OCI-LY1 (cell line): ENCODE data around the gene DNAJB6.

Experiments
- H2AFZ ChIP-seq: fragments of 200-600 bp; sonication (generic), shearing (Covaris generic); 2 replicates; pipeline ENCODE4 v1.6.0; 2014; ENCODE audit warnings: antibody characterized with exemption, mild to moderate bottlenecking, low read length
- H3F3A ChIP-seq: fragments of 200-600 bp; sonication (generic), shearing (Covaris generic); 2 replicates; pipeline ENCODE4 v1.6.0; 2014; ENCODE audit warnings: mild to moderate bottlenecking, antibody characterized with exemption, low read length, moderate library complexity; ENCODE audit not compliant: insufficient read depth
- H3K27ac ChIP-seq: fragments of 200-600 bp; sonication (generic); 2 replicates; pipeline ENCODE4 v1.5.1; 2014; ENCODE audit warnings: low read length, mixed run types, mild to moderate bottlenecking, low read depth; ENCODE audit not compliant: poor library complexity, severe bottlenecking
- H3K27me3 ChIP-seq: fragments of 200-600 bp; sonication (generic); 2 replicates; pipeline ENCODE4 v1.6.0; 2014; ENCODE audit warnings: antibody characterized with exemption, mild to moderate bottlenecking, low read length, moderate library complexity; ENCODE audit not compliant: insufficient read depth
- H3K36me3 ChIP-seq: fragments of 200-600 bp; sonication (generic); 2 replicates; pipeline ENCODE4 v1.6.1; 2014; ENCODE audit warnings: mild to moderate bottlenecking, antibody characterized with exemption, low read length, moderate library complexity, mixed read lengths; ENCODE audit not compliant: insufficient read depth
- H3K4me1 ChIP-seq: fragments of 200-600 bp; sonication (generic); 2 replicates; pipeline ENCODE4 v1.5.1; 2014; ENCODE audit warnings: mild to moderate bottlenecking, low read length, moderate library complexity; ENCODE audit not compliant: insufficient read depth, severe bottlenecking
- H3K4me2 ChIP-seq: fragments of 200-600 bp; sonication (generic), shearing (Covaris generic); 2 replicates; pipeline ENCODE4 v1.6.1; 2014; ENCODE audit warnings: low read length
- H3K4me3 ChIP-seq: fragments of 200-600 bp; sonication (generic); 2 replicates; pipeline ENCODE4 v1.5.1; 2014; ENCODE audit warnings: low read length, low read depth, mild to moderate bottlenecking, mixed read lengths; ENCODE audit not compliant: poor library complexity, severe bottlenecking
- H3K79me2 ChIP-seq: fragments of 200-600 bp; shearing (Covaris generic); 2 replicates; pipeline ENCODE4 v1.6.1; 2016; ENCODE audit warnings: mixed run types, low read length, mixed read lengths; ENCODE audit not compliant: insufficient read depth
- H3K9ac ChIP-seq: fragments of 200-600 bp; sonication (generic), shearing (Covaris generic); 2 replicates; pipeline ENCODE4 v1.6.1; 2014; ENCODE audit warnings: mild to moderate bottlenecking, low read length, mixed read lengths
- H3K9me2 ChIP-seq: fragments of 200-600 bp; sonication (generic), shearing (Covaris generic); 2 replicates; pipeline ENCODE4 v1.6.1; 2014; ENCODE audit warnings: low read depth, mild to moderate bottlenecking, low read length, mixed read lengths
- H3K9me3 ChIP-seq: fragments of 200-600 bp; shearing (Covaris generic); 2 replicates; pipeline ENCODE4 v1.6.1; 2014; ENCODE audit warnings: low read length, mixed read lengths
- H4K20me1 ChIP-seq: fragments of 200-600 bp; sonication (generic), shearing (Covaris generic); 2 replicates; pipeline ENCODE4 v1.6.0; 2016; ENCODE audit warnings: mild to moderate bottlenecking, low read length; ENCODE audit not compliant: insufficient read depth
- EZH2 ChIP-seq: fragments of 200-600 bp; sonication (generic), shearing (Covaris generic); IDR thresholded peaks from 2 replicates; pipeline ENCODE4 v1.8.0; 2017; ENCODE audit warnings: borderline replicate concordance, mixed run types, mild to moderate bottlenecking, antibody characterized with exemption, low read length, moderate library complexity, mixed read lengths
- TF ChIP-seq, protein P1 (sequence below): fragments of 200-600 bp; sonication (generic), shearing (Covaris generic); IDR thresholded peaks from 2 replicates; pipeline ENCODE4 v1.5.1; 2017; ENCODE audit warnings: mild to moderate bottlenecking, antibody characterized with exemption, low read length, moderate library complexity, mixed read lengths

Gene DNAJB6

DNA sequence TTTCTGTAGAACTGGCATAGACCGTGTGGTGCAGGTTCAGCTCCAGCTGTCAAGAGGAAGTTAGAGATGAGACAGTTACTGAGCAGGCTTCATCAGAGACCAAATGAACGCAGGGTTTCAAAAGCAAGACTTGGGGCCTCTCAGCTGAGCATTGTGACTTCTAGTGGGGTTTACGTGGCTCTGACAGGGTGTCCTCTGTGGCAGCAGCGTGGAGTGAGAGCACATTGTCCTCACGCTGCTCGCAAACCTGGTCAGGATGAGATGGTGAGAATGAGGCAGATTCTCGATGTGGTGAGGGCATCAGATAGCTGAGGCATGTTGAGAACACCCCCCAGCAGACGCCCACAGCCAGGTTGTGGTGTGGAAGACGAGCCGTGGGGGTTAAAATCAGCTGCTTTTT is 126.0 kb downstream of the DNAJB6 start:
- TF ChIP-seq, protein P1, sequence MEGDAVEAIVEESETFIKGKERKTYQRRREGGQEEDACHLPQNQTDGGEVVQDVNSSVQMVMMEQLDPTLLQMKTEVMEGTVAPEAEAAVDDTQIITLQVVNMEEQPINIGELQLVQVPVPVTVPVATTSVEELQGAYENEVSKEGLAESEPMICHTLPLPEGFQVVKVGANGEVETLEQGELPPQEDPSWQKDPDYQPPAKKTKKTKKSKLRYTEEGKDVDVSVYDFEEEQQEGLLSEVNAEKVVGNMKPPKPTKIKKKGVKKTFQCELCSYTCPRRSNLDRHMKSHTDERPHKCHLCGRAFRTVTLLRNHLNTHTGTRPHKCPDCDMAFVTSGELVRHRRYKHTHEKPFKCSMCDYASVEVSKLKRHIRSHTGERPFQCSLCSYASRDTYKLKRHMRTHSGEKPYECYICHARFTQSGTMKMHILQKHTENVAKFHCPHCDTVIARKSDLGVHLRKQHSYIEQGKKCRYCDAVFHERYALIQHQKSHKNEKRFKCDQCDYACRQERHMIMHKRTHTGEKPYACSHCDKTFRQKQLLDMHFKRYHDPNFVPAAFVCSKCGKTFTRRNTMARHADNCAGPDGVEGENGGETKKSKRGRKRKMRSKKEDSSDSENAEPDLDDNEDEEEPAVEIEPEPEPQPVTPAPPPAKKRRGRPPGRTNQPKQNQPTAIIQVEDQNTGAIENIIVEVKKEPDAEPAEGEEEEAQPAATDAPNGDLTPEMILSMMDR: no peak
- TF ChIP-seq EZH2: no peak
- Histone ChIP-seq H3K36me3 (no peaks in the 10 kb centered on the region), H2AFZ (no peak overlapping the region), H4K20me1 (no peaks in the 10 kb centered on the region), H3K27ac (no peak overlapping the region), H3F3A (no peaks in the 10 kb centered on the region), H3K4me2 (no peak overlapping the region), H3K4me1 (no peaks in the 10 kb centered on the region), H3K4me3 (no peak overlapping the region), H3K79me2 (no peaks in the 10 kb centered on the region), H3K9ac (no peak overlapping the region), H3K27me3 (peaks cover 15% of the 10 kb centered on the region), H3K9me2 (no peaks in the 10 kb centered on the region), H3K9me3 (no peaks in the 10 kb centered on the region)

DNA sequence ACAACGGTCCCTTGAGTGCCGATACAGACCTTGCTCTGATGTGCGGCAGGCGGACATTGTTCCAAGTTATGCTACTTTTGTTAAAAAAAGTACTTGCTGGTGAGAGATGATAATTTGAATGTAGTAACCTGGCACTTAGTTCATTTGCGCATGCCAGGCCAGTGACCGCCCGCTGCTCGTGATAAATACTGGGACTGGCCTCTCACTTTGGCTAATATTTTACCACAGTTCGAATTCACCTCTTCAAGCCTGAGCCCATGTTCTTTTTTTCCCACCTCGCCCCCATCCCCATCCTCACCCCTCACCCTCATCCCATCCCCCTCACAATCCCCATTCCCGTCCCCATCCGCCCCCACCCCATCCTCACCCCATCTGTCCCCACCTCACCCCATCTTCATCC is 126.4 kb downstream of the DNAJB6 start:
- Histone ChIP-seq H3K79me2 (no peaks in the 10 kb centered on the region), H3K4me3 (no peak overlapping the region), H3K27ac (no peak overlapping the region), H4K20me1 (no peaks in the 10 kb centered on the region), H3K9ac (no peak overlapping the region), H3K36me3 (no peaks in the 10 kb centered on the region), H3K9me2 (no peaks in the 10 kb centered on the region), H3K27me3 (peaks cover 15% of the 10 kb centered on the region), H2AFZ (no peak overlapping the region), H3K9me3 (no peaks in the 10 kb centered on the region), H3F3A (no peaks in the 10 kb centered on the region), H3K4me2 (no peak overlapping the region), H3K4me1 (no peaks in the 10 kb centered on the region)
- no peak for TF ChIP-seq EZH2
- TF ChIP-seq, protein P1: no peak

GRCh38 chr7:157464111-157464970 is 127.5 kb downstream of the DNAJB6 start:
- no peak overlapping the region for H3K4me2 ChIP-seq
- H3K9me3 ChIP-seq: no peaks in the 10 kb centered on the region
- H3K9ac ChIP-seq: no peak overlapping the region
- no peak overlapping the region for H2AFZ ChIP-seq
- no peaks in the 10 kb centered on the region for H3K79me2 ChIP-seq
- no peaks in the 10 kb centered on the region for H3K36me3 ChIP-seq
- H3K4me3 ChIP-seq: no peak overlapping the region
- H3K9me2 ChIP-seq: no peaks in the 10 kb centered on the region
- peaks cover 15% of the 10 kb centered on the region for H3K27me3 ChIP-seq
- no peaks in the 10 kb centered on the region for H3F3A ChIP-seq
- no peaks in the 10 kb centered on the region for H3K4me1 ChIP-seq
- H4K20me1 ChIP-seq: no peaks in the 10 kb centered on the region
- no peak overlapping the region for H3K27ac ChIP-seq
- TF ChIP-seq, protein P1: no peak
- no peak for TF ChIP-seq EZH2
